ENCODE data around the gene PDCD11.

Gene PDCD11

GRCh38 chr10:103419101-103419500 lies 22.7 kb downstream of the PDCD11 start:
- Histone ChIP-seq H3K4me1 (ENCODE audit: insufficient read depth, low read length, severe bottlenecking) (no peaks in the 10 kb centered on the region), H3K4me2 (ENCODE audit: low read length) (no peak overlapping the region), H4K20me1 (ENCODE audit: insufficient read depth, low read length) (no peaks in the 10 kb centered on the region), H3K9ac (ENCODE audit: low read length) (no peak overlapping the region), H3K27me3 (ENCODE audit: insufficient read depth, low read length) (no peaks in the 10 kb centered on the region), H3K79me2 (ENCODE audit: insufficient read depth, low read length) (no peaks in the 10 kb centered on the region), H3K27ac (ENCODE audit: low read depth, low read length, poor library complexity, severe bottlenecking) (no peak overlapping the region), H3K4me3 (ENCODE audit: low read depth, low read length, poor library complexity, severe bottlenecking) (no peak overlapping the region), H2AFZ (ENCODE audit: low read length) (no peak overlapping the region), H3K9me2 (ENCODE audit: low read depth, low read length) (no peaks in the 10 kb centered on the region), H3F3A (ENCODE audit: insufficient read depth, low read length) (no peaks in the 10 kb centered on the region), H3K36me3 (ENCODE audit: insufficient read depth, low read length) (peaks cover 92% of the 10 kb centered on the region), H3K9me3 (ENCODE audit: low read length) (no peaks in the 10 kb centered on the region)
- TF ChIP-seq CTCF (IDR thresholded peaks at IDR 0.05; ENCODE audit: low read length) (no peak), EZH2 (IDR thresholded peaks at IDR 0.05; ENCODE audit: borderline replicate concordance, low read length) (no peak)

DNA sequence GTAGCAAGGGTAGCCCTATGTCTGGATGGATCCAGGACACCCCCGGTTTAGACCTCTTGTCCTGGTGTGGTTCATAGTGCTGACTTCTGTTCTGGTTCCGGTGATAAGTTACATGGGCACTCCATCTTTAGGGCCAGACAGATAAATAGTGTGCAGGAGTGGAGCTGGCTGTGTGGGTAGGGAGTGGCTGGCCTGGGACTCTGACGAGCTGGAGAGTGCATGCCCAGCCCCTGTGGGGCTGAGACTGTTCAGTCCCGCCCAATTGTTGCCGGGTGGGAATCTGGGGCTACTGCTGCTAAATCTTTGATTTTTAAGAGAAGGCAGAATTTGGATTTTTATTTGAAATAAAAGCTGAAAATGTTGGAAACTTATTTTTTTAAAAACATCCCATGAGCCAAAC lies 27.3 kb downstream of the PDCD11 start:
- Histone ChIP-seq H3K27me3 (ENCODE audit: insufficient read depth, low read length) (no peaks in the 10 kb centered on the region), H3K27ac (ENCODE audit: low read depth, low read length, poor library complexity, severe bottlenecking) (no peak overlapping the region), H3K79me2 (ENCODE audit: insufficient read depth, low read length) (no peaks in the 10 kb centered on the region), H4K20me1 (ENCODE audit: insufficient read depth, low read length) (no peaks in the 10 kb centered on the region), H3F3A (ENCODE audit: insufficient read depth, low read length) (no peaks in the 10 kb centered on the region), H3K9ac (ENCODE audit: low read length) (no peak overlapping the region), H3K9me3 (ENCODE audit: low read length) (no peaks in the 10 kb centered on the region), H3K4me3 (ENCODE audit: low read depth, low read length, poor library complexity, severe bottlenecking) (no peak overlapping the region), H2AFZ (ENCODE audit: low read length) (no peak overlapping the region), H3K4me2 (ENCODE audit: low read length) (no peak overlapping the region), H3K9me2 (ENCODE audit: low read depth, low read length) (no peaks in the 10 kb centered on the region), H3K4me1 (ENCODE audit: insufficient read depth, low read length, severe bottlenecking) (no peaks in the 10 kb centered on the region), H3K36me3 (ENCODE audit: insufficient read depth, low read length) (peaks cover 91% of the 10 kb centered on the region)
- TF ChIP-seq CTCF (IDR thresholded peaks at IDR 0.05; ENCODE audit: low read length) (no peak), EZH2 (IDR thresholded peaks at IDR 0.05; ENCODE audit: borderline replicate concordance, low read length) (no peak)

GRCh38 chr10:103427866-103428265 lies 31.4 kb downstream of the PDCD11 start:
- no peaks in the 10 kb centered on the region for H3F3A ChIP-seq (ENCODE audit: insufficient read depth, low read length)
- H3K9me2 ChIP-seq (ENCODE audit: low read depth, low read length) = no peaks in the 10 kb centered on the region
- H3K4me1 ChIP-seq (ENCODE audit: insufficient read depth, low read length, severe bottlenecking) = no peaks in the 10 kb centered on the region
- no peak overlapping the region for H3K9ac ChIP-seq (ENCODE audit: low read length)
- H3K79me2 ChIP-seq (ENCODE audit: insufficient read depth, low read length) = no peaks in the 10 kb centered on the region
- H4K20me1 ChIP-seq (ENCODE audit: insufficient read depth, low read length) = no peaks in the 10 kb centered on the region
- H3K4me2 ChIP-seq (ENCODE audit: low read length) = no peak overlapping the region
- H3K36me3 ChIP-seq (ENCODE audit: insufficient read depth, low read length) = peaks cover 95% of the 10 kb centered on the region
- no peak overlapping the region for H2AFZ ChIP-seq (ENCODE audit: low read length)
- no peak overlapping the region for H3K4me3 ChIP-seq (ENCODE audit: low read depth, low read length, poor library complexity, severe bottlenecking)
- H3K9me3 ChIP-seq (ENCODE audit: low read length) = no peaks in the 10 kb centered on the region
- H3K27me3 ChIP-seq (ENCODE audit: insufficient read depth, low read length) = no peaks in the 10 kb centered on the region
- TF ChIP-seq EZH2 (IDR thresholded peaks at IDR 0.05; ENCODE audit: borderline replicate concordance, low read length) = no peak
- TF ChIP-seq CTCF (IDR thresholded peaks at IDR 0.05; ENCODE audit: low read length) = no peak
- H3K27ac ChIP-seq (ENCODE audit: low read depth, low read length, poor library complexity, severe bottlenecking) = no peak overlapping the region
